Fibroblast of villous mesenchyme (primary cell): Measurements from ENCODE around the gene AAGAB. TPM values are rescaled to one million over a fixed set of nuclear protein-coding genes. Genes with fewer than 3 reads are reported as not detected.

Source experiments
- DNase-seq: peaks from one replicate; pipeline ENCODE4 v3.0.0-alpha.2; 2010; ENCODE audit warnings: low read depth
- H3K4me3 ChIP-seq: 2 replicates; pipeline ENCODE4 v1.5.1; 2011; ENCODE audit warnings: low read depth, mild to moderate bottlenecking, low read length
- CTCF ChIP-seq: IDR thresholded peaks from 2 replicates; pipeline ENCODE4 v1.5.1; 2012; ENCODE audit warnings: low read depth, mild to moderate bottlenecking, low read length; ENCODE audit not compliant: insufficient read depth
- total RNA-seq: library from RNA; depleted of rRNA; stranded (reverse); fragments of >200 nt; gene quantifications from 2 replicates; pipeline ENCODE4 v1.2.3, GENCODE V29; 2012

The AAGAB gene
- total RNA-seq, 1 donor, result 50.1 TPM

DNA sequence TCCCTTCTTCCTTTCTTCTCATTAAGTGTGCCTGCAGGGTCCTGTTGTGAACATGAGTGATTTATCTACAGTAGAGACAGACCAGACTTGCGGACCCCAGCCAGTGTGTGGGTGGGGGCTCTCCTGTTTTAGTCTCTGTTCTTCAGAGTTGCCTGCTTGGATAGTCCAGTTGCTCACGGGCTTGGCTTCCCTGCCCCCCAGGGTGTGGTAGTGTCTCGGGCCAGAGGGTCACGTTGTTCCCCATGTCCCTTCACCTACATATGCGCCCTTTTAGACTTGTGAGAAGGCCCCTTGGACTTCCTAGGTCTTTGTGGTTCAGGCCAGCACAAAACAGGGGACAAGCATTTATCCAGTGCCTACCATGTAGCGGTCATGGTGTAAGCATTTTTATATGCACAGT lies 85.8 kb downstream of the AAGAB start:
- H3K4me3 ChIP-seq, result no peak overlapping the region
- no peak for DNase-seq
- no peak for TF ChIP-seq CTCF

DNA sequence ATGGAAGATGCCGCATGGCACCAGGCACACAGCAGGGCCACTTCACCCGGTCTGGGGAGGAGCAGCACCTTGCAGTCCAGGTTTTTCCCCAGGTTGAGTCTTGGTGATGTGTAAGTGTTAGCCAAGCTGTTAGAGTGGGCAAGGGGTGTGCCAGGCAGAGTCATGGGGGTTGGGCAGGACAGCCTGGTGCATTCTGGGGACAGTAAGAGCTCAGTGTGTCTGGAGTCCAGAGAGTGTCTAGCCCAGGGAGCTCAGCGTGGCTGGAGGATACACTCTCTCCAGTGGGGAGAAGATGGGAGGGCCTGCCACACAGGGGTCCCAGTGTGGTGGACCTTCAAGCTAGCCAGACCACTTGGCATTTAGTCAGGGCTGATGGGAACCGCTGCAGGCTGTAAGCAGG lies 87.4 kb downstream of the AAGAB start:
- DNase-seq, result no peak
- H3K4me3 ChIP-seq, result no peak overlapping the region
- no peak for TF ChIP-seq CTCF

- no peak for TF ChIP-seq CTCF
- H3K4me3 ChIP-seq, result no peak overlapping the region
- DNase-seq, result no peak
Measured at GRCh38 chr15:67166280-67167009, 88.0 kb downstream of the AAGAB start.

GRCh38 chr15:67165254-67166253 lies 88.9 kb downstream of the AAGAB start:
- no peak for TF ChIP-seq CTCF
- H3K4me3 ChIP-seq, result no peak overlapping the region
- no peak for DNase-seq

- DNase-seq, result no peak
- TF ChIP-seq CTCF, result no peak
- H3K4me3 ChIP-seq, result no peak overlapping the region
Measured at GRCh38 chr15:67164811-67165253, 89.6 kb downstream of the AAGAB start.

- no peak for TF ChIP-seq CTCF
- H3K4me3 ChIP-seq, result no peak overlapping the region
- DNase-seq, result no peak
Measured at GRCh38 chr15:67164401-67164791, 90.1 kb downstream of the AAGAB start.
